Fibroblast of lung (primary cell): Measurements from ENCODE around the gene PDE2A. TPM values are rescaled to one million over a fixed set of nuclear protein-coding genes. Genes with fewer than 3 reads are reported as not detected.
A peak's percentile ranks its signal among the peaks of the same experiment; 100 is the strongest.

Experiments
- DNase-seq, 2 donors: peaks; one replicate each; pipeline versions ENCODE4 v3.0.0 to v3.0.0-alpha.2; 2010; ENCODE audit warnings: low read depth in 2 of 2
- H2AFZ ChIP-seq: 2 replicates; pipeline ENCODE4 v1.5.1; 2012; ENCODE audit warnings: low read length, control low read depth, inconsistent platforms
- H3K27ac ChIP-seq: 2 replicates; pipeline ENCODE4 v1.5.1; 2011; ENCODE audit warnings: low read length, control low read depth; ENCODE audit not compliant: insufficient read depth
- H3K27me3 ChIP-seq: 2 replicates; pipeline ENCODE4 v1.5.1; 2011; ENCODE audit warnings: mild to moderate bottlenecking, low read length; ENCODE audit not compliant: control insufficient read depth, insufficient read depth
- H3K36me3 ChIP-seq: 2 replicates; pipeline ENCODE4 v1.5.1; 2011; ENCODE audit warnings: low read length; ENCODE audit not compliant: control insufficient read depth, insufficient read depth
- H3K4me1 ChIP-seq: 2 replicates; pipeline ENCODE4 v1.5.1; 2011; ENCODE audit warnings: low read length; ENCODE audit not compliant: control insufficient read depth, insufficient read depth; ENCODE audit errors: extremely low read depth
- H3K4me2 ChIP-seq: 2 replicates; pipeline ENCODE4 v1.5.1; 2011; ENCODE audit warnings: low read length, control low read depth; ENCODE audit not compliant: insufficient read depth; ENCODE audit errors: extremely low read depth
- H3K4me3 ChIP-seq, 4 experiments: fragments of 200-600 bp in 1 of 4; sonication (generic) in 1 of 4; replicated peaks in 1 of 4; 2 replicates each; pipeline ENCODE4 v1.5.1; 2011 to 2016; ENCODE audit warnings: low read length in 4 of 4, low read depth in 3 of 4, mild to moderate bottlenecking in 3 of 4, control low read depth in 2 of 4, inconsistent platforms in 1 of 4, mixed read lengths in 1 of 4; ENCODE audit not compliant: insufficient read depth in 1 of 4; ENCODE audit errors: control extremely low read depth in 1 of 4
- H3K79me2 ChIP-seq: 2 replicates; pipeline ENCODE4 v1.5.1; 2012; ENCODE audit warnings: mild to moderate bottlenecking, low read length, inconsistent platforms; ENCODE audit not compliant: control insufficient read depth, insufficient read depth
- H3K9ac ChIP-seq: 2 replicates; pipeline ENCODE4 v1.5.1; 2011; ENCODE audit warnings: mild to moderate bottlenecking, low read length, control low read depth; ENCODE audit not compliant: insufficient read depth
- H3K9me3 ChIP-seq: 2 replicates; pipeline ENCODE4 v1.5.1; 2012; ENCODE audit warnings: low read depth, low read length; ENCODE audit not compliant: control insufficient read depth, insufficient read depth
- H4K20me1 ChIP-seq: 2 replicates; pipeline ENCODE4 v1.5.1; 2011; ENCODE audit warnings: low read length; ENCODE audit not compliant: control insufficient read depth, insufficient read depth; ENCODE audit errors: extremely low read depth
- CTCF ChIP-seq, 2 donors: IDR thresholded peaks in 1 of 2; conservative IDR thresholded peaks in 1 of 2; 1 replicate in 1 of 2; 2 replicates in 1 of 2; pipeline ENCODE4 v1.5.1; 2011 to 2012; ENCODE audit warnings: low read length in 2 of 2, control low read depth in 1 of 2, inconsistent platforms in 1 of 2, low read depth in 1 of 2, mild to moderate bottlenecking in 1 of 2
- EZH2 ChIP-seq: IDR thresholded peaks from 2 replicates; pipeline ENCODE4 v1.5.1; 2012; ENCODE audit warnings: low read length, control low read depth, mild to moderate bottlenecking; ENCODE audit errors: missing control alignments
- polyA plus RNA-seq, 2 donors: library from polyadenylated mRNA; depleted of rRNA in 1 of 2; stranded (reverse) in 1 of 2; unstranded in 1 of 2; fragments of >200 nt; gene quantifications; 2 replicates each; pipeline ENCODE4 v1.2.1, GENCODE V29; 2011 to 2012; ENCODE audit warnings: missing spikeins in 1 of 2
- total RNA-seq: library from RNA; depleted of rRNA; stranded (reverse); fragments of >200 nt; gene quantifications from 2 replicates; pipeline ENCODE4 v1.2.1, GENCODE V29; 2014

Gene PDE2A
- total and polyA plus RNA-seq, 2 donors (not counting 1 experiment from before 2014, with no cell fraction given): 0.50 to 2.6 TPM

DNA sequence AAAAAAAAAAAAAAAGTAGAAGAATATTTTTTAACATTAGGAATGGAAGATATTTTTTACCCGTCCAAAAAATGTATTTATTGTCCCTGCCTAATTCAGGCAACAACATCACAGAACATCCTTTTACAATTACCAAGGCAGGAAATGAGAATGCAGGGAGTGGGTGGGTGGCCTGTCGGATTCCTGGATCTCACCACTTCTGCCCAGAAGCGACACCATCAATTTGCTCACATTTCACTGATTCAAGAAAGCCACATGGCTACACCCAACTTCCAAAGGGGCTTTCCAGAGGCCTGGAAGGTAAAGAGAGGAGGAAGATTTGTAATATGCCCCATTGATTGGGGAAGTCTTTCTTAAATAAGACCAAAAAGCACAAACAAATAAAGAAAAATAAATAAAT is 146.1 kb downstream of the PDE2A start:
- Histone ChIP-seq H3K4me3 (no peak overlapping the region), H4K20me1 (no peaks in the 10 kb centered on the region), H3K9me3 (no peaks in the 10 kb centered on the region), H3K27me3 (peaks cover 2% of the 10 kb centered on the region), H2AFZ (no peak overlapping the region), H3K36me3 (no peaks in the 10 kb centered on the region), H3K79me2 (no peaks in the 10 kb centered on the region), H3K4me2 (no peak overlapping the region), H3K27ac (no peak overlapping the region), H3K9ac (no peak overlapping the region), H3K4me1 (no peaks in the 10 kb centered on the region)
- TF ChIP-seq EZH2 (no peak), CTCF (conservative IDR thresholded peaks at IDR 0.05 in 1 of 2, IDR thresholded peaks at IDR 0.05 in 1 of 2; ENCODE audit: low read depth in 1 of 2, low read length in 2 of 2) (no peak)
- peak in 1 of 2 donors; percentile 30 for DNase-seq

Other genes with a start within 250 kb of the PDE2A start
- 22.3 and 34.2 TPM in 2 replicates for gene CLPB, start 239.9 kb downstream of the PDE2A start, total RNA-seq
- gene CLPB, start 239.9 kb downstream of the PDE2A start, polyA plus RNA-seq: 14.9 and 26.7 TPM in 2 replicates
- 97.3 and 113 TPM in 2 replicates for gene ARAP1, start 78.0 kb upstream of the PDE2A start, total RNA-seq
- gene ARAP1, start 78.0 kb upstream of the PDE2A start, polyA plus RNA-seq: 32.8 and 41.8 TPM in 2 replicates
- gene STARD10, start 119.6 kb upstream of the PDE2A start, total RNA-seq: 32.0 and 38.3 TPM in 2 replicates
- gene STARD10, start 119.6 kb upstream of the PDE2A start, polyA plus RNA-seq: 11.4 and 20.7 TPM in 2 replicates
- gene ATG16L2, start 140.0 kb upstream of the PDE2A start, total RNA-seq: 5.6 and 8.8 TPM in 2 replicates
- gene ATG16L2, start 140.0 kb upstream of the PDE2A start, polyA plus RNA-seq: 3.3 and 3.8 TPM in 2 replicates